Activated T-cell treated with anti-CD3 and anti-CD28 coated beads for 4 hours (primary cell): ENCODE results near the gene STXBP6.

Experiments
- DNase-seq: peaks from one replicate; pipeline ENCODE4 v3.0.0-alpha.2; 2020

Gene STXBP6

GRCh38 chr14:25049568-25050268 lies at the start of gene STXBP6:
Gene STXBP6, minus strand, starts transcription at chr14:25050147. Its CDS starts 75,329 bp downstream, at chr14:24974818.
- no peak for DNase-seq

- no peak for DNase-seq
These were observed 47.2 kb upstream of the STXBP6 start for GRCh38 chr14:25097120-25097519.

- DNase-seq = no peak
These were observed 45.9 kb upstream of the STXBP6 start for GRCh38 chr14:25095736-25096437.

- DNase-seq = no peak
These were observed 44.4 kb upstream of the STXBP6 start for GRCh38 chr14:25094171-25094907.

- DNase-seq = no peak
These were observed 42.4 kb upstream of the STXBP6 start for GRCh38 chr14:25092258-25092740.

- no peak for DNase-seq
These were observed 40.9 kb upstream of the STXBP6 start for GRCh38 chr14:25090716-25091454.

GRCh38 chr14:25090256-25090655 lies 40.3 kb upstream of the STXBP6 start:
- DNase-seq = no peak

GRCh38 chr14:25089496-25089895 lies 39.5 kb upstream of the STXBP6 start:
- DNase-seq = no peak

GRCh38 chr14:25086821-25087396 lies 37.0 kb upstream of the STXBP6 start:
- no peak for DNase-seq

- no peak for DNase-seq
These were observed 36.1 kb upstream of the STXBP6 start for GRCh38 chr14:25086081-25086480.

GRCh38 chr14:25080682-25081081 lies 30.7 kb upstream of the STXBP6 start:
- DNase-seq = no peak

- DNase-seq = no peak
These were observed 29.4 kb upstream of the STXBP6 start for GRCh38 chr14:25079311-25079710.

- no peak for DNase-seq
These were observed 24.2 kb upstream of the STXBP6 start for GRCh38 chr14:25074099-25074685.

- no peak for DNase-seq
These were observed 19.9 kb upstream of the STXBP6 start for GRCh38 chr14:25069879-25070278.

GRCh38 chr14:25067600-25067999 lies 17.7 kb upstream of the STXBP6 start:
- DNase-seq = no peak

- DNase-seq = no peak
These were observed 12.0 kb upstream of the STXBP6 start for GRCh38 chr14:25062022-25062321.

GRCh38 chr14:25056688-25057078 lies 6.7 kb upstream of the STXBP6 start:
- DNase-seq = no peak

- no peak for DNase-seq
These were observed 6.2 kb upstream of the STXBP6 start for GRCh38 chr14:25055992-25056687.

- no peak for DNase-seq
These were observed 5.1 kb upstream of the STXBP6 start for GRCh38 chr14:25055005-25055404.

- DNase-seq = no peak
These were observed 3.6 kb upstream of the STXBP6 start for GRCh38 chr14:25053585-25053984.

- no peak for DNase-seq
These were observed 3.0 kb upstream of the STXBP6 start for GRCh38 chr14:25052921-25053320.

GRCh38 chr14:25052385-25052784 lies 2.4 kb upstream of the STXBP6 start:
- DNase-seq = no peak
